HepG2 (cell line): ENCODE results near the gene MFAP3L. TPM values are rescaled to one million over a fixed set of nuclear protein-coding genes. Genes with fewer than 3 reads are reported as not detected.

Source experiments
- ATAC-seq: fragments of 200-7000 bp; cut with Tn5 transposase; 3 replicates; pipeline ENCODE4 v1.9.1; 2020; ENCODE audit warnings: mild to moderate bottlenecking, moderate library complexity
- BruUV-seq: library from RNA; stranded (reverse); fragments of 400-500 nt; replicated peaks from 2 replicates; lab custom pipeline; 2021; lab: Mats Ljungman, UMichigan
- CTCF ChIA-PET: fragments of 300-600 bp; formaldehyde crosslinking; extraction: SDS; loops from one replicate; lab custom pipeline; 2021; ENCODE audit warnings: low total read pairs, inconsistent platforms, low intra/inter-chr PET ratio; lab: Yijun Ruan, JAX
- POLR2A ChIA-PET: fragments of 350-600 bp; sonication (Branson Sonifier 250); formaldehyde crosslinking; loops from one replicate; lab custom pipeline; 2020; ENCODE audit warnings: antibody characterized with exemption, inconsistent platforms; lab: Yijun Ruan, JAX
- DNase-seq: peaks from one replicate; pipeline ENCODE4 v3.0.0-alpha.2; 2015; ENCODE audit warnings: low spot score
- FAIRE-seq: peaks from 3 replicates; lab custom pipeline; 2011; peaks lifted over from hg19 to GRCh38; lab: Jason Lieb, UNC
- H2AFZ ChIP-seq: one replicate; pipeline ENCODE4 v1.6.1; 2011; ENCODE audit warnings: low read length, inconsistent platforms
- H3K27ac ChIP-seq: fragments of 300-600 bp; 3 replicates; pipeline ENCODE4 v1.8.0; 2011; ENCODE audit warnings: mixed run types, mild to moderate bottlenecking, mixed read lengths, low read length, inconsistent platforms; ENCODE audit not compliant: insufficient read depth; ENCODE audit errors: extremely low read length
- H3K27me3 ChIP-seq, 2 experiments: fragments of 200-600 bp in 1 of 2; 2 replicates in 1 of 2; 3 replicates in 1 of 2; pipeline versions ENCODE4 v1.6.0 to v1.8.0; 2011; ENCODE audit warnings: low read length in 2 of 2, mild to moderate bottlenecking in 2 of 2, moderate library complexity in 2 of 2, inconsistent platforms in 1 of 2; ENCODE audit not compliant: insufficient read depth in 2 of 2, control insufficient read depth in 1 of 2
- H3K36me3 ChIP-seq, 2 experiments: fragments of 200-600 bp in 1 of 2; replicated peaks in 1 of 2; 2 replicates in 1 of 2; 3 replicates in 1 of 2; pipeline versions ENCODE4 v1.5.1 to v1.8.0; 2011; ENCODE audit warnings: low read length in 2 of 2, inconsistent platforms in 1 of 2; ENCODE audit not compliant: insufficient read depth in 2 of 2, control insufficient read depth in 1 of 2
- H3K4me1 ChIP-seq: 2 replicates; pipeline ENCODE4 v1.5.1; 2012; ENCODE audit warnings: low read length, inconsistent platforms; ENCODE audit not compliant: insufficient read depth
- H3K4me2 ChIP-seq: 2 replicates; pipeline ENCODE4 v1.6.0; 2011; ENCODE audit warnings: low read depth, low read length, inconsistent platforms
- H3K4me3 ChIP-seq, 3 experiments: fragments of 200-600 bp in 1 of 3; sonication (generic), shearing (Covaris generic) in 1 of 3; replicated peaks in 1 of 3; 2 replicates each; pipeline ENCODE4 v1.5.1; 2011 to 2016; ENCODE audit warnings: low read length in 3 of 3, inconsistent platforms in 2 of 3, low read depth in 2 of 3, mild to moderate bottlenecking in 2 of 3, control low read depth in 1 of 3, mixed read lengths in 1 of 3; ENCODE audit not compliant: insufficient read depth in 1 of 3
- H3K79me2 ChIP-seq: one replicate; pipeline ENCODE4 v1.6.1; 2011; ENCODE audit warnings: low read length, inconsistent platforms; ENCODE audit not compliant: insufficient read depth
- H3K9ac ChIP-seq: 2 replicates; pipeline ENCODE4 v1.6.0; 2011; ENCODE audit warnings: mild to moderate bottlenecking, low read depth, low read length, inconsistent platforms; ENCODE audit not compliant: insufficient read depth
- H3K9me3 ChIP-seq: 2 replicates; pipeline ENCODE4 v1.5.1; 2012; ENCODE audit warnings: mild to moderate bottlenecking, low read length
- H4K20me1 ChIP-seq: 2 replicates; pipeline ENCODE4 v1.6.0; 2011; ENCODE audit warnings: inconsistent platforms, mild to moderate bottlenecking, low read length, moderate library complexity; ENCODE audit not compliant: insufficient read depth
- ATF1 ChIP-seq: IDR thresholded peaks from 2 replicates; pipeline ENCODE4 v1.6.1; 2016; ENCODE audit warnings: mild to moderate bottlenecking, control low read depth
- FOSL2 ChIP-seq: sonication (generic); formaldehyde crosslinking; IDR thresholded peaks from 2 replicates; pipeline ENCODE4 v1.4.0; 2020; ENCODE audit warnings: missing genetic modification reagents
- MBNL3 ChIP-seq: fragments of 250-450 bp; sonication (Bioruptor Pico); conservative IDR thresholded peaks from 2 replicates; pipeline ENCODE4 v1.8.0; 2022; ENCODE audit warnings: mild to moderate bottlenecking, inconsistent platforms
- SAP130 ChIP-seq: IDR thresholded peaks from 2 replicates; pipeline ENCODE4 v1.6.1; 2016; ENCODE audit warnings: low read depth
- ZNF558 ChIP-seq: sonication (generic); formaldehyde crosslinking; IDR thresholded peaks from 2 replicates; pipeline ENCODE4 v1.9.0; 2022; ENCODE audit warnings: mild to moderate bottlenecking, missing genetic modification reagents, borderline replicate concordance
- WGBS: methylation state at CpG from one replicate; pipeline ENCODE4 v1.1.6; 2017; ENCODE audit warnings: low lambda C conversion rate; 5-methylcytosine and 5-hydroxymethylcytosine counted together
- in situ Hi-C: cut with HindIII; loops from 2 replicates; pipeline ENCODE4 v1.10.0; 2017; ENCODE audit warnings: low pct_unique_long_range_greater_than_20kb; ENCODE audit not compliant: extremely low pct_ligation_motif_present
- intact Hi-C: fragments of 100-400 bp; cut with micrococcal nuclease; formaldehyde crosslinking; loops from one replicate; pipeline ENCODE4 v1.10.0; 2022; ENCODE audit not compliant: unreplicated experiment
- polyA plus RNA-seq, 8 experiments: library from polyadenylated mRNA; depleted of rRNA in 3 of 8; stranded (reverse) in 7 of 8; unstranded in 1 of 8; fragments of >200 nt; fragmentation: Illumina TruSeq in 4 of 8; extraction: Trizol in 4 of 8; gene quantifications; 2 replicates each; pipeline versions ENCODE4 v1.2.1 to v1.2.3, GENCODE V29; 2011 to 2016; ENCODE audit warnings: low read depth in 4 of 8, missing spikeins in 1 of 8, mixed read lengths in 1 of 8; ENCODE audit not compliant: insufficient read depth in 1 of 8
- total RNA-seq, 5 experiments: library from RNA; depleted of rRNA; stranded (reverse); fragments of >200 nt; fragmentation: Illumina TruSeq; extraction: Trizol; gene quantifications; 2 replicates each; pipeline ENCODE4 v1.2.3, GENCODE V29; 2016; ENCODE audit warnings: low read depth in 1 of 5
- TF ChIP-seq, protein P1 (sequence below): sonication (generic); formaldehyde crosslinking; IDR thresholded peaks from 2 replicates; pipeline ENCODE4 v1.4.0; 2020; ENCODE audit warnings: missing genetic modification reagents, borderline replicate concordance

MFAP3L gene
- total and polyA plus RNA-seq, 2 of the 13 experiments (the other 11 are each of a cell fraction or from before 2014, with no cell fraction given), result 1.5 to 3.6 TPM

DNA sequence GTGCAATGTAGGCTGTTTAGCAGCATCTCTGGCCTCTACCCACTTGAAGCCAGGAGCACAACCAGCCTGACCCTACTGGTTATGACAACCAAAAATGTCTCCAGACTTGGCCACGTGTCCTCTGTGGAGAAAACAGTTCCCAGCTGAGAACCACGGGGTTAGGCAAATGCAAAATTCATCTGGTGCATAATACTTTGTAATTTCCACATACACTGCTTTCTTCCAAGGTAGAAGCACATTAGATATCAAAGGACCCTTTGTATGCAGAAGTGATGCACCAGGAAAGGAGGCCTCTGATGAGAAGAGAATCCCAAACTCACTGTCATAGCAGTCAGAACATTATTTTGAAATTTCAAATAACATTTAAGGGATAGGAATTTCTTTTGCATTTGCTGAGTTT is 26.3 kb downstream of the MFAP3L start (continued):
- TF ChIP-seq, protein P1, sequence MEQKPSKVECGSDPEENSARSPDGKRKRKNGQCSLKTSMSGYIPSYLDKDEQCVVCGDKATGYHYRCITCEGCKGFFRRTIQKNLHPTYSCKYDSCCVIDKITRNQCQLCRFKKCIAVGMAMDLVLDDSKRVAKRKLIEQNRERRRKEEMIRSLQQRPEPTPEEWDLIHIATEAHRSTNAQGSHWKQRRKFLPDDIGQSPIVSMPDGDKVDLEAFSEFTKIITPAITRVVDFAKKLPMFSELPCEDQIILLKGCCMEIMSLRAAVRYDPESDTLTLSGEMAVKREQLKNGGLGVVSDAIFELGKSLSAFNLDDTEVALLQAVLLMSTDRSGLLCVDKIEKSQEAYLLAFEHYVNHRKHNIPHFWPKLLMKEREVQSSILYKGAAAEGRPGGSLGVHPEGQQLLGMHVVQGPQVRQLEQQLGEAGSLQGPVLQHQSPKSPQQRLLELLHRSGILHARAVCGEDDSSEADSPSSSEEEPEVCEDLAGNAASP (CRISPR knock-in tag), result no peak

DNA sequence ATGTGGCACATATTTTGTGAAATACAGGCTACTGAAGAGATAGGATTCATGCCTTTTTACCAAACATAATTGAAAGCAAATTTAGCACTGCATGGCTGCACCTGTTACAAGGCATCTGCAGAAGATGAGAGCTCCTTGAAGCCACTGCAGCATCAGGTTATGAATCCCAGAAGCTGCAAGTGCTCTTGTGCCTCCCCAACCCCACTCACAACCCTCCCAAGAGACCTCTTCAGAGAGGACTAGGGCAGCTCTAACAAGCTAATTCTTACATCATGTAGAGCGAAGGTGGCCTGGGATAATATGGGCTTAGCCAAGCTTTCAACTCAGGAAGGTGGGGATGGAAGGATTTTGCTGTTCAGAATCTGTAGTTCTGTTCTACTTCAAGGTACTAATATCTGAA is 27.2 kb downstream of the MFAP3L start:
- 70% methylated on average over 1 of the region's 1 CpG for WGBS
- Histone ChIP-seq H3K79me2 (no peaks in the 10 kb centered on the region), H4K20me1 (no peaks in the 10 kb centered on the region), H3K9ac (no peak overlapping the region), H3K4me1 (no peaks in the 10 kb centered on the region), H3K27me3 (no peaks in the 10 kb centered on the region), H3K4me2 (no peak overlapping the region), H3K9me3 (no peaks in the 10 kb centered on the region), H2AFZ (no peak overlapping the region), H3K4me3 (no peak overlapping the region), H3K36me3 (no peaks in the 10 kb centered on the region), H3K27ac (no peak overlapping the region)
- no TSS peak for BruUV-seq
- CTCF ChIA-PET, result no interaction called here
- POLR2A ChIA-PET, result no interaction called here
- no peak for DNase-seq
- in situ Hi-C loops (no loop called here), intact Hi-C loops (loop anchor here (5.0 kb wide), 1 partner anchor 778 kb away; no protein-coding TSS in a partner anchor)
- ATAC-seq, result no peak
- TF ChIP-seq ZNF558 (CRISPR knock-in tag) (no peak), FOSL2 (CRISPR knock-in tag) (no peak), MBNL3 (CRISPR knock-in tag) (no peak), SAP130 (no peak), ATF1 (CRISPR knock-in tag) (no peak)
- FAIRE-seq, result no peak
